Glutamatergic neuron (in vitro differentiated cells): ENCODE measurements around the gene FAM124A. TPM values are rescaled to one million over a fixed set of nuclear protein-coding genes. Genes with fewer than 3 reads are reported as not detected.

Experiments
- DNase-seq: peaks from one replicate; pipeline ENCODE4 v3.0.0; 2022
- H3K27ac Mint-ChIP-seq: one replicate; pipeline ENCODE4 v1.8.0; 2020; ENCODE audit warnings: mild to moderate bottlenecking, mixed read lengths, inconsistent platforms; ENCODE audit not compliant: unreplicated experiment
- H3K27me3 Mint-ChIP-seq: one replicate; pipeline ENCODE4 v1.8.0; 2020; ENCODE audit warnings: mild to moderate bottlenecking, moderate library complexity, mixed read lengths, inconsistent platforms; ENCODE audit not compliant: unreplicated experiment
- H3K36me3 Mint-ChIP-seq: one replicate; pipeline ENCODE4 v1.8.0; 2020; ENCODE audit warnings: mild to moderate bottlenecking, mixed read lengths, inconsistent platforms; ENCODE audit not compliant: unreplicated experiment
- H3K4me1 Mint-ChIP-seq: one replicate; pipeline ENCODE4 v1.8.0; 2020; ENCODE audit warnings: mild to moderate bottlenecking, low read depth, mixed read lengths, inconsistent platforms; ENCODE audit not compliant: unreplicated experiment
- H3K4me3 Mint-ChIP-seq: one replicate; pipeline ENCODE4 v1.8.0; 2020; ENCODE audit warnings: mild to moderate bottlenecking, mixed read lengths, inconsistent platforms; ENCODE audit not compliant: unreplicated experiment
- H3K9me3 Mint-ChIP-seq: one replicate; pipeline ENCODE4 v1.8.0; 2020; ENCODE audit warnings: mild to moderate bottlenecking, moderate library complexity, mixed read lengths, inconsistent platforms; ENCODE audit not compliant: unreplicated experiment
- total RNA-seq: library from RNA; stranded (reverse); fragmentation: NEBNext Ultra II Directional; extraction: Animal tissue kit (Norgen Biotek cat#: 25700); gene quantifications from one replicate; pipeline ENCODE4 v1.2.1, GENCODE V29; 2021; ENCODE audit not compliant: unreplicated experiment
- TF ChIP-seq, protein P1 (sequence below): fragments of 200-600 bp; sonication (generic); IDR thresholded peaks from one replicate; pipeline ENCODE4 v1.5.0; 2021; ENCODE audit not compliant: partially characterized antibody, unreplicated experiment

FAM124A gene
- total RNA-seq, 1 donor from 2014 or later, result 3.7 TPM

DNA sequence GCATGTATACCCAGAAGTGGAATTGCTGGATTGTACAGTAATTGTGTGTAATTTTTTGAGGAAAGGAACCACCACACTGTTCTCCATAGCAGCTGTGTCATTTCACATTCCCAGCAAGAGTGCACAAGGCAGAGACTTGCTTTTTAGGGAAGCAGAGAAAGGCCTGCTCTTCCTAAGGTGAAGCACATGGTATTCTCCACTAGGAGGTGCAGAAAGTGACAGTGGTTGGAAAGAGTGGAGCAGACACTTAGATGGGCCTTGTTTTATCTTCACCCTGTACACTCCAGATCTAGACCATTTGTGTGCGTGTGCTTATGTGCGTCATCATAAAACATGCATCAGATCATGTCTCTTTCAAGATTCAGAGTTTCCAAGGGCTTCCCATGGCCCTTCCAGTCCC is 35.0 kb downstream of the FAM124A start:
- no peak overlapping the region for H3K4me3 Mint-ChIP-seq
- H3K27me3 Mint-ChIP-seq, result peaks cover 2% of the 10 kb centered on the region
- TF ChIP-seq, protein P1, sequence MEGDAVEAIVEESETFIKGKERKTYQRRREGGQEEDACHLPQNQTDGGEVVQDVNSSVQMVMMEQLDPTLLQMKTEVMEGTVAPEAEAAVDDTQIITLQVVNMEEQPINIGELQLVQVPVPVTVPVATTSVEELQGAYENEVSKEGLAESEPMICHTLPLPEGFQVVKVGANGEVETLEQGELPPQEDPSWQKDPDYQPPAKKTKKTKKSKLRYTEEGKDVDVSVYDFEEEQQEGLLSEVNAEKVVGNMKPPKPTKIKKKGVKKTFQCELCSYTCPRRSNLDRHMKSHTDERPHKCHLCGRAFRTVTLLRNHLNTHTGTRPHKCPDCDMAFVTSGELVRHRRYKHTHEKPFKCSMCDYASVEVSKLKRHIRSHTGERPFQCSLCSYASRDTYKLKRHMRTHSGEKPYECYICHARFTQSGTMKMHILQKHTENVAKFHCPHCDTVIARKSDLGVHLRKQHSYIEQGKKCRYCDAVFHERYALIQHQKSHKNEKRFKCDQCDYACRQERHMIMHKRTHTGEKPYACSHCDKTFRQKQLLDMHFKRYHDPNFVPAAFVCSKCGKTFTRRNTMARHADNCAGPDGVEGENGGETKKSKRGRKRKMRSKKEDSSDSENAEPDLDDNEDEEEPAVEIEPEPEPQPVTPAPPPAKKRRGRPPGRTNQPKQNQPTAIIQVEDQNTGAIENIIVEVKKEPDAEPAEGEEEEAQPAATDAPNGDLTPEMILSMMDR, result no peak
- no peak for DNase-seq
- peaks cover 9% of the 10 kb centered on the region for H3K36me3 Mint-ChIP-seq
- no peak overlapping the region for H3K27ac Mint-ChIP-seq
- peaks cover 2% of the 10 kb centered on the region for H3K4me1 Mint-ChIP-seq
- H3K9me3 Mint-ChIP-seq, result no peaks in the 10 kb centered on the region

DNA sequence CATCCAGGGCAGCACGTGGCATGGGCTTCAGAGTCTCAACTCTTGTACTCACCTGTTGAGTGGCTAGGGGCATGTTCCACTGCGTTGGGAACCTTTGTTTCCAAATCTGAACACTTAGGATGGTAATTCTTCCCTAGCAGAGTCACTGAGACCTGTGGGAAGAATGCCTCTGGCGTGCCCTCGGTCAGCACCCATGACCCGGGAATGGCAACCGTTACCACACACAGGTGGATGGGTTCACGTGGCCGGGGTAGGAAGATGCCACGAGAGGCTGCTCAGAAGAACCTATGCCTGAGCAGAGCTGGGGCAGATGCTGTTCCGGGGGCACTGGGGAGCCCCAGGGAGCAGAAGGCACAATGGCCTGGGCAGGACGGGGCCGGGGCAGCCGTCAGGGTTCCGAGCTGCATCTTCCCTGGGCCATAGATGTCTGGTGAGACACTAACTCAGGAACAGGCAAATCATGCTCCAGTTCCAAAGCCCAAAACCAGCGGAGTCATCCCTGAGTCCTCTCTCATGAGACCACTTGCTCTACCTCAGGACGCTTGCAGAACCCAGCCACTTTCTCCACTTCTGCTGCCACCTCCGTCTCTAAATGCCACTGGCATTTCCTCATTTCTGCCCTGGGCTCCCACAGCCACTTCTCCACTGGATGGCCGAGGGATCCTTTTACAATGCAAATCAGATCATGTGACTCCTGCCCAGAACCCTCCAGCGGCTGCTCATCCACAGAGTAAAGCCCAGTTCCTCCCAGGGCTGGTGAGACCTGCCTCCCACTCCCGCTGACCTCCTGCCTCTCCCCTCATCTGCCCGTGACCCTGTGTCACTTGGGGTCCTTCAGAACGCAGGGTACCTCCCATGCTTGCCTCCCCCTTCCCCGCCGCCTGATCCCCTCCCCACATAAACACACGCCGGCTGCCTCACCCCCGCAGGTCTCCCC is 36.7 kb downstream of the FAM124A start:
- H3K4me3 Mint-ChIP-seq, result no peak overlapping the region
- peaks cover 7% of the 10 kb centered on the region for H3K4me1 Mint-ChIP-seq
- DNase-seq, result no peak
- TF ChIP-seq, protein P1, result no peak
- H3K9me3 Mint-ChIP-seq, result no peaks in the 10 kb centered on the region
- peaks cover 9% of the 10 kb centered on the region for H3K36me3 Mint-ChIP-seq
- H3K27me3 Mint-ChIP-seq, result peaks cover 2% of the 10 kb centered on the region
- H3K27ac Mint-ChIP-seq, result no peak overlapping the region

DNA sequence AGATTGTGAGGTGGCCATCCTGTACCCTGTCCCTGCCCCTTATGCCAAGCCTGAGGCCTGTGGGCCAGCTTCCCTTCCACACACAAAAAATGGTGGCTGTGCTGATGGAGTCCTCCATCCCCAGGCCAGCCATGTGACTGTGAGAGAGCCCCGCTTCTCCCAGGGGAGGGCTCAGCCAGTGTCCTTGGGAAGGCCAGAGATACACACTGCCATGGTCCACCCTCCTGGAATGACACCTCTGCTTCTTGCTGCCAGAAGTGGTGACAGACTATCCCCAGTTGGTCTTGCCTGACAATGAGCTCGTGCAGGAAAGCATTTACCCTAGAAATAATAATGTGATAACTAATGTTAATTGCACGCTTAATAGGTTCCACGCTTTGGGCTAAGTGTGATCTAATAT is 38.0 kb downstream of the FAM124A start:
- peaks cover 9% of the 10 kb centered on the region for H3K36me3 Mint-ChIP-seq
- no peak for DNase-seq
- H3K4me3 Mint-ChIP-seq, result no peak overlapping the region
- TF ChIP-seq, protein P1, result no peak
- no peak overlapping the region for H3K27ac Mint-ChIP-seq
- no peaks in the 10 kb centered on the region for H3K9me3 Mint-ChIP-seq
- H3K4me1 Mint-ChIP-seq, result peaks cover 7% of the 10 kb centered on the region
- H3K27me3 Mint-ChIP-seq, result peaks cover 2% of the 10 kb centered on the region

DNA sequence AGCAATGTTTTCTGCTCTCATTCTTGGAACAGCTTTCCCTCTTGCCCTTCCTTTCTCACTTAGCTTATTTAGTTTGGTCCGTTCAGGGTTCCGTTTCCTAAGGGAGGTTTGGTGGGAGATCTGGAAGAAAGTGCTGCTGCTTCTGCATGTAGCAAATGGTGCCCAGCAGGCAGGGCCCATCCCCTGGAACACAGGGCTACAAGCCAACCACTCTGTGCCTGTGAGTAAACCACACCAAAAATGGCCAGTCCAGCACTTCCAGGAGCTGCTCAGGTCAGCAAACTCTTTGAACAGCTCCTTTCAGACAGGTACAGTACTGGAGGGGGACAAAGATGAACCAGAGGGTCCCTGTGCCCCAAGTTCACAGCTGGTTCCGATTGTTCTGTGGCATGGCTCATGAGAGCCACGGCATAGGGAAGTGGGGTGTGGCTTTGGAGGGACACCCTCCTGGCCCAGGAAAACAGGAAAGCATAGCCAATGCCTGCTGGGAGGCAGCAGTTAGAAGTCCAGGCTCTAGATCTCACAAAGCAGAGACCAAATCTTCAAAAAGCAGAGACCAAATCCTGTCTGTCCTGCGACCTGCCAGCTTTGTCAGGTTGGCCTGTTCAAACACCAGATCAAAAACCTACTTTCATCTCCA is 39.5 kb downstream of the FAM124A start:
- H3K27ac Mint-ChIP-seq, result no peak overlapping the region
- peaks cover 2% of the 10 kb centered on the region for H3K27me3 Mint-ChIP-seq
- no peak for DNase-seq
- peaks cover 7% of the 10 kb centered on the region for H3K4me1 Mint-ChIP-seq
- H3K9me3 Mint-ChIP-seq, result no peaks in the 10 kb centered on the region
- no peak overlapping the region for H3K4me3 Mint-ChIP-seq
- TF ChIP-seq, protein P1, result no peak
- H3K36me3 Mint-ChIP-seq, result peaks cover 9% of the 10 kb centered on the region
